Activated CD8-positive, alpha-beta T cell treated with anti-CD3 and anti-CD28 coated beads, Interleukin-2, amount 10 ng/mL, durations not matched to agents 7 days and 5 days (primary cell): ENCODE data around the gene IFRD2. TPM values are rescaled to one million over a fixed set of nuclear protein-coding genes. Genes with fewer than 3 reads are reported as not detected.
"Not testable (repeated sequence)": the region's sequence is repeated elsewhere in the genome, so short reads cannot be mapped to it uniquely, and the experiment has no call there.

ENCODE experiments used
- ATAC-seq: fragments of 150-1000 bp; cut with Tn5 transposase; one replicate; pipeline ENCODE4 v1.10.0; 2021; ENCODE audit warnings: moderate library complexity
- CTCF ChIA-PET: fragments of 350-600 bp; sonication (Branson Sonifier 250); formaldehyde crosslinking; loops from one replicate; lab custom pipeline; 2021; ENCODE audit warnings: antibody characterized with exemption; lab: Charles Lee
- POLR2A ChIA-PET: fragments of 350-600 bp; sonication (Branson Sonifier 250); formaldehyde crosslinking; loops from one replicate; lab custom pipeline; 2021; ENCODE audit warnings: antibody characterized with exemption; lab: Charles Lee
- DNase-seq: peaks from one replicate; pipeline ENCODE4 v3.0.0-alpha.2; 2020
- H3K27ac Mint-ChIP-seq: one replicate; pipeline ENCODE4 v1.8.0; 2021; ENCODE audit warnings: mild to moderate bottlenecking, mixed read lengths
- H3K27me3 Mint-ChIP-seq: one replicate; pipeline ENCODE4 v1.8.0; 2021; ENCODE audit warnings: low read depth, mixed read lengths
- H3K36me3 Mint-ChIP-seq: one replicate; pipeline ENCODE4 v1.8.0; 2021; ENCODE audit warnings: low read depth, mixed read lengths
- H3K4me1 Mint-ChIP-seq: one replicate; pipeline ENCODE4 v1.8.0; 2021; ENCODE audit warnings: low read depth, mixed read lengths
- H3K4me3 Mint-ChIP-seq: one replicate; pipeline ENCODE4 v1.8.0; 2021; ENCODE audit warnings: mild to moderate bottlenecking, mixed read lengths
- H3K9me3 Mint-ChIP-seq: one replicate; pipeline ENCODE4 v1.8.0; 2022; ENCODE audit warnings: mixed read lengths; ENCODE audit not compliant: insufficient read depth
- total RNA-seq, 2 experiments: library from RNA; stranded (reverse); gene quantifications; one replicate each; pipeline ENCODE4 v1.2.3, GENCODE V29; 2021

Gene IFRD2
- total RNA-seq, 2 experiments from 2014 or later: 81.3 to 85.1 TPM

- H3K27me3 Mint-ChIP-seq: no peaks in the 10 kb centered on the region
- peak overlapping the region; percentile 91 for H3K27ac Mint-ChIP-seq
- ChIA-PET CTCF (interaction anchor here (0.6 to 5.0 kb wide), 41 partner anchors 8 to 388 kb away, joined by 3 to 180 read pairs (median 6); partner anchors contain the start of genes GNAI2, GNAT1, HYAL2 and HYAL3), POLR2A (interaction anchor here (0.7 to 2.7 kb wide), 5 partner anchors 9 to 82 kb away, joined by 3 to 24 read pairs (median 5); partner anchors contain the start of genes GNAI2, HYAL3, NAA80 and TUSC2)
- H3K4me1 Mint-ChIP-seq: peaks cover 74% of the 10 kb centered on the region
- ATAC-seq (peak; percentile 83), DNase-seq (peak; percentile 96)
- peak overlapping the region; percentile 76 for H3K4me3 Mint-ChIP-seq
- no peaks in the 10 kb centered on the region for H3K9me3 Mint-ChIP-seq
- H3K36me3 Mint-ChIP-seq: peaks cover 41% of the 10 kb centered on the region
Observed at GRCh38 chr3:50245831-50246516, 46.3 kb downstream of the IFRD2 start.

DNA sequence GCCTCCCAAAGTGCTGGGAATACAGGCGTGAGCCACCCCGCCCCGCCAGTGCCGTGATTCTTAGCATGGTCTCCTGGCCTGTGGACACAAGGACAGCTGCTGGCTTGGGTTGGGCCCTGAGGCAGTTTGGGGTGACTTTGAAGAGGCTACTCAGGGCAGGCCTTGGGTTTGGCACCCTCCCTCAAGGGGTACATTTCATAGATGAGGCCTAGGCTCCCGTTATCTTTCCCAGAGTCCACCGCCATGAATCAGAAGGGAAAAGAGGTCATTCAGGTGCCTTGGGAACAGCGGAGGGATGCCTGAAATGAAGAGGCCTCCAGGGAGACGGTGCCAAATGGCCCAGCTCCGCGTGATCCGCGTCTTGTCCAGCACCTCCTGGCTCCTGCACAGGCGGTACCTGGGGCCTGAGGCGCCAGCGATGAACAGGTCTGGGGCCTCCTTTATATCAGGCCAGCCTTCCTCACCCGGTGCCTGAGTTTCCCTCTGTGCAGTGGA lies 46.9 kb downstream of the IFRD2 start:
- no peak for DNase-seq
- Mint-ChIP-seq H3K27me3 (no peaks in the 10 kb centered on the region), H3K9me3 (no peaks in the 10 kb centered on the region), H3K4me1 (peaks cover 78% of the 10 kb centered on the region), H3K4me3 (peak overlapping the region; percentile 76), H3K36me3 (peaks cover 41% of the 10 kb centered on the region), H3K27ac (peak overlapping the region; percentile 91)
- CTCF ChIA-PET: interaction anchor here (5.0 kb wide), 1 partner anchor 10 kb away, joined by 122 read pairs; the partner anchor contains the start of gene GNAI2
- ATAC-seq: no peak
- POLR2A ChIA-PET: interaction anchor here (2.7 kb wide), 1 partner anchor 17 kb away, joined by 23 read pairs; no protein-coding TSS in a partner anchor

DNA sequence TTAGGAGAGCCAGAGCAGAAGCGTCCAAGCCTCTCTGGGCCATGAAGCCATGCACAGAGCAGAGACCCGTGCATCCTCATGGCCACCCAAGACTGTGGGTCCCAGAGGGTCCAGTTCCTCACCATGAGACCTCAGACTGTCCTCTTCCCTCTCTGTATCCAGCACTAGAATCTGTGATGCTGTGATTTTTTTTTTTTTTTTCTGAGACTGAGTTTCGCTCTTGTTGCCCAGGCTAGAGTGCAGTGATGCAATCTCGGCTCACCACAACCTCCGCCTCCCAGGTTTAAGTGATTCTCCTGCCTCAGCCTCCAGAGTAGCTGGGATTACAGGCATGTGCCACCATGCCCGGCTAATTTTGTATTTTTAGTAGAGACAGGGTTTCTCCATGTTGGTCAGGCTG lies 47.4 kb downstream of the IFRD2 start:
- Mint-ChIP-seq H3K36me3 (peaks cover 41% of the 10 kb centered on the region), H3K4me3 (peak overlapping the region; percentile 76), H3K27ac (peak overlapping the region; percentile 91), H3K4me1 (peaks cover 83% of the 10 kb centered on the region)
- not testable (repeated sequence) for DNase-seq, H3K9me3 Mint-ChIP-seq, ATAC-seq, H3K27me3 Mint-ChIP-seq
- POLR2A ChIA-PET: interaction anchor here (2.7 to 4.0 kb wide), 2 partner anchors 17 kb away, joined by 17 to 23 read pairs; no protein-coding TSS in a partner anchor
- CTCF ChIA-PET: interaction anchor here (1.8 to 5.0 kb wide), 3 partner anchors 10 to 19 kb away, joined by 6 to 122 read pairs (median 55); partner anchors contain the start of gene GNAI2

DNA sequence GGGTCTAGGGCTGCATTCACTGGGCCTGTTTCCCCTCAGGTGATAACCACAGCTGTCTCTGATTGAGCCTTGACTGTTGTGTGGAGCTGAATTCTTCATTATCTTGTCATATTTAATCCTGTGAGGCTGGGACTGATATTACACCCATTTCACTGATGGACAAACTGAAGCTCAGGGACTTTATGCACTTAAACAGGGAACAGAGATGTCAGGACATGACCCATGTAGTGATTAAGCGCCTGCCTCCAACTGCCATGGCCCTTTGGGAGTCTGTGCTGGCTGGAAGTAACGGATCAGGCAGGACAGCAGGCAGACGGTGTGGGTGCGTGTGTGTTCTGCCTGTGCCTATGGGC lies 48.7 kb downstream of the IFRD2 start:
- no peak for DNase-seq
- Mint-ChIP-seq H3K27ac (peak overlapping the region; percentile 95), H3K4me3 (no peak overlapping the region), H3K36me3 (peaks cover 48% of the 10 kb centered on the region), H3K9me3 (no peaks in the 10 kb centered on the region), H3K4me1 (peaks cover 89% of the 10 kb centered on the region), H3K27me3 (no peaks in the 10 kb centered on the region)
- ChIA-PET CTCF (interaction anchor here (0.6 to 5.0 kb wide), 11 partner anchors 8 to 408 kb away, joined by 3 to 122 read pairs (median 6); partner anchors contain the start of gene GNAI2), POLR2A (interaction anchor here (0.6 to 4.0 kb wide), 3 partner anchors 8 to 48 kb away, joined by 3 to 17 read pairs (median 3); partner anchors contain the start of genes GNAI2 and IFRD2)
- no peak for ATAC-seq

GRCh38 chr3:50242851-50243542 lies 49.2 kb downstream of the IFRD2 start:
- Mint-ChIP-seq H3K27me3 (no peaks in the 10 kb centered on the region), H3K9me3 (no peaks in the 10 kb centered on the region), H3K4me1 (peaks cover 88% of the 10 kb centered on the region), H3K36me3 (peaks cover 51% of the 10 kb centered on the region), H3K27ac (peak overlapping the region; percentile 95), H3K4me3 (peak overlapping the region; percentile 71)
- ATAC-seq (no peak), DNase-seq (peak; percentile 52)
- ChIA-PET POLR2A (interaction anchor here (1.1 to 4.0 kb wide), 2 partner anchors 15 to 49 kb away, joined by 3 to 17 read pairs; partner anchors contain the start of gene IFRD2), CTCF (interaction anchor here (0.6 to 5.0 kb wide), 11 partner anchors 8 to 409 kb away, joined by 3 to 122 read pairs (median 6); partner anchors contain the start of gene GNAI2)

- H3K27ac Mint-ChIP-seq: peak overlapping the region; percentile 95
- H3K36me3 Mint-ChIP-seq: peaks cover 55% of the 10 kb centered on the region
- peaks cover 88% of the 10 kb centered on the region for H3K4me1 Mint-ChIP-seq
- H3K4me3 Mint-ChIP-seq: peak overlapping the region; percentile 71
- ATAC-seq: no peak
- DNase-seq: peak; percentile 35
- no peaks in the 10 kb centered on the region for H3K27me3 Mint-ChIP-seq
- H3K9me3 Mint-ChIP-seq: no peaks in the 10 kb centered on the region
- POLR2A ChIA-PET: interaction anchor here (1.0 to 4.0 kb wide), 2 partner anchors 14 to 48 kb away, joined by 3 to 17 read pairs; no protein-coding TSS in a partner anchor
- CTCF ChIA-PET: interaction anchor here (0.9 to 5.0 kb wide), 7 partner anchors 7 to 79 kb away, joined by 3 to 122 read pairs (median 10); partner anchors contain the start of gene GNAI2
Observed at GRCh38 chr3:50242381-50242770, 49.9 kb downstream of the IFRD2 start.

GRCh38 chr3:50241713-50242380 lies 50.4 kb downstream of the IFRD2 start:
- Mint-ChIP-seq H3K9me3 (no peaks in the 10 kb centered on the region), H3K4me1 (peaks cover 83% of the 10 kb centered on the region), H3K27me3 (no peaks in the 10 kb centered on the region), H3K4me3 (peak overlapping the region; percentile 71), H3K27ac (peak overlapping the region; percentile 95), H3K36me3 (peaks cover 57% of the 10 kb centered on the region)
- CTCF ChIA-PET: interaction anchor here (0.5 to 4.1 kb wide), 5 partner anchors 14 to 303 kb away, joined by 3 to 55 read pairs (median 3); no protein-coding TSS in a partner anchor
- POLR2A ChIA-PET: interaction anchor here (1.0 to 4.0 kb wide), 4 partner anchors 14 to 96 kb away, joined by 3 to 17 read pairs (median 4); partner anchors contain the start of gene IFRD2
- peak; percentile 43 for DNase-seq
- ATAC-seq: no peak

GRCh38 chr3:50241163-50241562 lies 51.1 kb downstream of the IFRD2 start:
- peak overlapping the region; percentile 71 for H3K4me3 Mint-ChIP-seq
- no peaks in the 10 kb centered on the region for H3K9me3 Mint-ChIP-seq
- no peak for ATAC-seq
- peak overlapping the region; percentile 95 for H3K27ac Mint-ChIP-seq
- POLR2A ChIA-PET: interaction anchor here (1.0 to 4.0 kb wide), 3 partner anchors 13 to 96 kb away, joined by 3 to 17 read pairs (median 4); partner anchors contain the start of gene IFRD2
- CTCF ChIA-PET: interaction anchor here (1.0 to 4.1 kb wide), 2 partner anchors 13 to 46 kb away, joined by 3 to 55 read pairs; no protein-coding TSS in a partner anchor
- no peak for DNase-seq
- peaks cover 59% of the 10 kb centered on the region for H3K36me3 Mint-ChIP-seq
- H3K4me1 Mint-ChIP-seq: peaks cover 76% of the 10 kb centered on the region
- no peaks in the 10 kb centered on the region for H3K27me3 Mint-ChIP-seq

DNA sequence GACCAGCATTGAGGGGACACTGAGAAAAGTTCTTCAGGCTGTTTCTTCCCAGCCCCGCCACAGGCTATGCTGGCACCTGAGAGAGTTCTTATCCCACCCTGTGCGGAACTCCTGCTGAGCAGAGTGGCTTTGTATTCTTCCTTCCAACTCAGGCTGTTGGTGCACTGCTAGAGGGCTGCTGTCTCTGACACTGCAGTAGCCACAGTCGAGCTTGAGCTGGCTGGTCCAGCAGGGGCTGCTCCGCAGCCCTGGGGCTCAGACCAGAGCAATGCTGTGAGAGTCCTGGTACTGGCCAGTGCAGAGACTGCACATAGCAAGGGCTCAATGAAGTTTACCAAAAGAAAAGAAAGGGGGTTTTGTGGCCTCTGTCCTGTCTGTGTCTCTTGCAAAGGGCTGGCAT lies 52.6 kb downstream of the IFRD2 start:
- ChIA-PET CTCF (interaction anchor here (0.8 to 0.9 kb wide), 2 partner anchors 13 to 45 kb away, joined by 3 to 4 read pairs; no protein-coding TSS in a partner anchor), POLR2A (no interaction called here)
- peak overlapping the region; percentile 93 for H3K27ac Mint-ChIP-seq
- DNase-seq (no peak), ATAC-seq (no peak)
- no peaks in the 10 kb centered on the region for H3K27me3 Mint-ChIP-seq
- no peaks in the 10 kb centered on the region for H3K9me3 Mint-ChIP-seq
- H3K4me3 Mint-ChIP-seq: peak overlapping the region; percentile 99
- H3K36me3 Mint-ChIP-seq: peaks cover 57% of the 10 kb centered on the region
- peaks cover 72% of the 10 kb centered on the region for H3K4me1 Mint-ChIP-seq

- ATAC-seq (no peak), DNase-seq (no peak)
- peak overlapping the region; percentile 99 for H3K4me3 Mint-ChIP-seq
- ChIA-PET POLR2A (interaction anchor here (1.0 to 3.6 kb wide), 4 partner anchors 8 to 61 kb away, joined by 3 to 24 read pairs (median 12); partner anchors contain the start of genes HYAL3 and NAA80), CTCF (interaction anchor here (1.0 to 6.7 kb wide), 2 partner anchors 6 to 44 kb away, joined by 3 to 122 read pairs; no protein-coding TSS in a partner anchor)
- no peaks in the 10 kb centered on the region for H3K27me3 Mint-ChIP-seq
- peaks cover 50% of the 10 kb centered on the region for H3K36me3 Mint-ChIP-seq
- H3K27ac Mint-ChIP-seq: peak overlapping the region; percentile 93
- H3K4me1 Mint-ChIP-seq: peaks cover 67% of the 10 kb centered on the region
- no peaks in the 10 kb centered on the region for H3K9me3 Mint-ChIP-seq
Observed at GRCh38 chr3:50238549-50239026, 53.6 kb downstream of the IFRD2 start.
